ENCODE measurements around the gene REV1. TPM values are rescaled to one million over a fixed set of nuclear protein-coding genes. Genes with fewer than 3 reads are reported as not detected.
A peak's percentile ranks its signal among the peaks of the same experiment; 100 is the strongest.
"Not testable (repeated sequence)": the region's sequence is repeated elsewhere in the genome, so short reads cannot be mapped to it uniquely, and the experiment has no call there.

REV1 gene
- polyA plus RNA-seq, 3 donors: 6.5 to 39.9 (median 9.5) TPM

DNA sequence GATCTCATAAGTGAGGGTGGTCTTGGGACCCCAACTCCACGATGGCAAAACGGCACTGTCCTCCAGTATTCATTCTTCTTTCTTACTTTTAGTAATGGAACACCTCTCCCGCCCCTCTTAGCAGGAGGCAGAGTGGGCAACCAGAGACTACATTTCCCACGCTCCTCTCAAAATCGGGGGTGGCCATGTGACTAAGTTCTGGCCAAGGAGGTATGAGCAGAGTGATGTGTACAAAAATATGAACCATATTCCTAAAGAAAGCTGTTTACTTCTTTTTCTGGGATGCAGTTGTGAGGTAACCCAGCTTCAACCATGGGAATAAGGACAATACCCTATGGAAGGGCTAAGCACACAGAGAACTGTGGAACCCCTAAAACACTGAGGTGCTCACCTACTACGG, 12.8 kb downstream of the REV1 start:
- Histone ChIP-seq H4K20me1 (ENCODE audit: insufficient read depth, low read length) (peaks cover 91% of the 10 kb centered on the region), H3K27me3 (ENCODE audit: control insufficient read depth in 2 of 2, insufficient read depth in 2 of 2, low read length in 2 of 2) (no peaks in the 10 kb centered on the region), H3K9ac (ENCODE audit: insufficient read depth, low read length, poor library complexity, severe bottlenecking) (no peak overlapping the region), H3K4me1 (ENCODE audit: control insufficient read depth in 1 of 2, insufficient read depth in 2 of 2, low read length in 2 of 2) (peaks cover 0 to 7% of the 10 kb centered on the region in 2 donors), H3K36me3 (replicated peaks in 1 of 2; ENCODE audit: control insufficient read depth in 1 of 2, insufficient read depth in 2 of 2, low read length in 2 of 2) (peaks cover 2 to 5% of the 10 kb centered on the region in 2 donors), H3K27ac (ENCODE audit: low read depth in 1 of 2, low read length in 2 of 2) (no peak overlapping the region), H3K9me3 (replicated peaks in 1 of 2; ENCODE audit: control insufficient read depth in 1 of 2, insufficient read depth in 1 of 2, low read length in 2 of 2) (no peaks in the 10 kb centered on the region), H3K4me2 (replicated peaks; ENCODE audit: extremely low read depth, low read length, poor library complexity, severe bottlenecking) (no peak overlapping the region), H2AFZ (ENCODE audit: insufficient read depth, low read depth, low read length, poor library complexity, severe bottlenecking) (no peak overlapping the region), H3K79me2 (ENCODE audit: insufficient read depth, low read length) (peaks cover 100% of the 10 kb centered on the region), H3K4me3 (replicated peaks in 1 of 3; ENCODE audit: low read depth in 2 of 3, low read length in 3 of 3) (no peak overlapping the region)
- Mint-ChIP-seq H3K9me3 (no peaks in the 10 kb centered on the region), H3K27me3 (ENCODE audit: low read depth in 3 of 3) (peaks cover 0 to 2% (median 0%) of the 10 kb centered on the region in 3 donors), H3K4me1 (peaks cover 37% of the 10 kb centered on the region), H3K4me3 (no peak overlapping the region), H3K36me3 (peaks cover 0 to 14% of the 10 kb centered on the region in 2 donors), H3K27ac (peak overlapping the region in 1 of 7 donors; percentile 28)
- no CpG with 5 or more reads among the region's 6 CpGs for WGBS (ENCODE audit: insufficient coverage)
- intact Hi-C loops (cut with micrococcal nuclease): no loop called here
- TF ChIP-seq, protein P1, sequence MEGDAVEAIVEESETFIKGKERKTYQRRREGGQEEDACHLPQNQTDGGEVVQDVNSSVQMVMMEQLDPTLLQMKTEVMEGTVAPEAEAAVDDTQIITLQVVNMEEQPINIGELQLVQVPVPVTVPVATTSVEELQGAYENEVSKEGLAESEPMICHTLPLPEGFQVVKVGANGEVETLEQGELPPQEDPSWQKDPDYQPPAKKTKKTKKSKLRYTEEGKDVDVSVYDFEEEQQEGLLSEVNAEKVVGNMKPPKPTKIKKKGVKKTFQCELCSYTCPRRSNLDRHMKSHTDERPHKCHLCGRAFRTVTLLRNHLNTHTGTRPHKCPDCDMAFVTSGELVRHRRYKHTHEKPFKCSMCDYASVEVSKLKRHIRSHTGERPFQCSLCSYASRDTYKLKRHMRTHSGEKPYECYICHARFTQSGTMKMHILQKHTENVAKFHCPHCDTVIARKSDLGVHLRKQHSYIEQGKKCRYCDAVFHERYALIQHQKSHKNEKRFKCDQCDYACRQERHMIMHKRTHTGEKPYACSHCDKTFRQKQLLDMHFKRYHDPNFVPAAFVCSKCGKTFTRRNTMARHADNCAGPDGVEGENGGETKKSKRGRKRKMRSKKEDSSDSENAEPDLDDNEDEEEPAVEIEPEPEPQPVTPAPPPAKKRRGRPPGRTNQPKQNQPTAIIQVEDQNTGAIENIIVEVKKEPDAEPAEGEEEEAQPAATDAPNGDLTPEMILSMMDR (IDR thresholded peaks at IDR 0.05): no peak
- no peak for DNase-seq

DNA sequence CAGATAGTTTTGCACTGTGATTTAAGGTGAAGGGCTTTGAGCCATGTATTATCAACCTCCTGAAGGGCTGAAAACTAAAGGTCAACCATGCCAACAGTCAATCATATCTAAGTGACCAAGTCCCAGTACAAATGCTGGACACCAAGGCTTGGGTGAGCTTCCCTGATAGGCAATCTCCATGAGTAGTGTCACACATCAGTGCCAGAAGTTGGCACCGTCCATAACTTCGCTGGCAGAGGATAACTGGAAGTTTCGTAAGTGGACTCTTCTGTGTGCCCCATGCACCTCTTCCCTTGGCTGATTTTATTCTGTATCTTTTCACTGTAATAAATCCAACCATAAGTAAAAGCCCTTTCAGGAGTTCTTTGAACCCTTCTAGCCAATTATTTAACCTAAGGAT, 13.2 kb downstream of the REV1 start:
- peaks cover 91% of the 10 kb centered on the region for H4K20me1 ChIP-seq (ENCODE audit: insufficient read depth, low read length)
- H3K4me1 Mint-ChIP-seq: peaks cover 33% of the 10 kb centered on the region

DNA sequence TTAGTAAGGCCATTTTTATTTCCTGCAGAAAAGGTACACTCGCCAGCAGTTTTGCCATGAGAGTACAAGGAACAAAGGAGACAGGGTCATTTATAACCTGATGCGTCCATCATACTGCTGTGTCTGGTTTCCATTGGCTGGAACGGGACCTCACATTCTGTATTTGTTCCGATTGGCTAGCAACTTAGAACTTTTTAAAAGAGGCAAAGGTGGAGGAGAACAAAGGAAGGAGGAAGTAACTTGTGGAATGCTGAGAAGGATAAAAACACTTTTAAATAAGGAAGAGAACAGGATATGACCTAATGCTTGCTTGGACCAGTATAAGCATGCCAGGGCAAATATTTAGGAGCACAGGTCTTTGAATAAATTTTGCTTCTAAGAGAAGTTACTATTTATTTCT, 14.7 kb downstream of the REV1 start:
- H3K4me2 ChIP-seq (replicated peaks; ENCODE audit: extremely low read depth, low read length, poor library complexity, severe bottlenecking); H3K27ac ChIP-seq (ENCODE audit: low read depth in 1 of 2, low read length in 2 of 2); H3K27me3 Mint-ChIP-seq (ENCODE audit: low read depth in 3 of 3); intact Hi-C loops (cut with micrococcal nuclease); H3K4me3 ChIP-seq (replicated peaks in 1 of 3; ENCODE audit: low read depth in 2 of 3, low read length in 3 of 3); H3K4me3 Mint-ChIP-seq; H3K36me3 ChIP-seq (replicated peaks in 1 of 2; ENCODE audit: control insufficient read depth in 1 of 2, insufficient read depth in 2 of 2, low read length in 2 of 2); H3K27me3 ChIP-seq (ENCODE audit: control insufficient read depth in 2 of 2, insufficient read depth in 2 of 2, low read length in 2 of 2); DNase-seq; H3K9me3 Mint-ChIP-seq; H3K9me3 ChIP-seq (replicated peaks in 1 of 2; ENCODE audit: control insufficient read depth in 1 of 2, insufficient read depth in 1 of 2, low read length in 2 of 2); H3K9ac ChIP-seq (ENCODE audit: insufficient read depth, low read length, poor library complexity, severe bottlenecking); H2AFZ ChIP-seq (ENCODE audit: insufficient read depth, low read depth, low read length, poor library complexity, severe bottlenecking); H3K4me1 ChIP-seq (ENCODE audit: control insufficient read depth in 1 of 2, insufficient read depth in 2 of 2, low read length in 2 of 2): not testable (repeated sequence)
- Histone ChIP-seq H3K79me2 (ENCODE audit: insufficient read depth, low read length) (peaks cover 100% of the 10 kb centered on the region), H4K20me1 (ENCODE audit: insufficient read depth, low read length) (peaks cover 91% of the 10 kb centered on the region)
- Mint-ChIP-seq H3K27ac (peak overlapping the region in 1 of 7 donors; percentile 43), H3K4me1 (peaks cover 34% of the 10 kb centered on the region), H3K36me3 (peaks cover 3 to 15% of the 10 kb centered on the region in 2 donors)
- 90% methylated on average over 3 of the region's 4 CpGs for WGBS (ENCODE audit: insufficient coverage)

More for the DNA sequence above, 13.2 kb downstream of the REV1 start:
- intact Hi-C loops (cut with micrococcal nuclease): no loop called here
- Histone ChIP-seq H2AFZ (ENCODE audit: insufficient read depth, low read depth, low read length, poor library complexity, severe bottlenecking) (no peak overlapping the region), H3K27ac (ENCODE audit: low read depth in 1 of 2, low read length in 2 of 2) (no peak overlapping the region), H3K4me1 (ENCODE audit: control insufficient read depth in 1 of 2, insufficient read depth in 2 of 2, low read length in 2 of 2) (peaks cover 0 to 7% of the 10 kb centered on the region in 2 donors), H3K27me3 (ENCODE audit: control insufficient read depth in 2 of 2, insufficient read depth in 2 of 2, low read length in 2 of 2) (no peaks in the 10 kb centered on the region), H3K9me3 (replicated peaks in 1 of 2; ENCODE audit: control insufficient read depth in 1 of 2, insufficient read depth in 1 of 2, low read length in 2 of 2) (no peaks in the 10 kb centered on the region), H3K79me2 (ENCODE audit: insufficient read depth, low read length) (peaks cover 100% of the 10 kb centered on the region), H3K4me2 (replicated peaks; ENCODE audit: extremely low read depth, low read length, poor library complexity, severe bottlenecking) (no peak overlapping the region), H3K9ac (ENCODE audit: insufficient read depth, low read length, poor library complexity, severe bottlenecking) (no peak overlapping the region), H3K36me3 (replicated peaks in 1 of 2; ENCODE audit: control insufficient read depth in 1 of 2, insufficient read depth in 2 of 2, low read length in 2 of 2) (peaks cover 2% of the 10 kb centered on the region in 2 donors), H3K4me3 (replicated peaks in 1 of 3; ENCODE audit: low read depth in 2 of 3, low read length in 3 of 3) (no peak overlapping the region)
- DNase-seq: no peak
- Mint-ChIP-seq H3K9me3 (no peaks in the 10 kb centered on the region), H3K4me3 (no peak overlapping the region), H3K27me3 (ENCODE audit: low read depth in 3 of 3) (peaks cover 0 to 2% (median 0%) of the 10 kb centered on the region in 3 donors), H3K27ac (peak overlapping the region in 1 of 7 donors; percentile 28), H3K36me3 (peaks cover 0 to 11% of the 10 kb centered on the region in 2 donors)
- no CpG with 5 or more reads among the region's 3 CpGs for WGBS (ENCODE audit: insufficient coverage)
- TF ChIP-seq, protein P1 (IDR thresholded peaks at IDR 0.05): no peak
